ENCODE data around the gene RTN1. TPM values are rescaled to one million over a fixed set of nuclear protein-coding genes. Genes with fewer than 3 reads are reported as not detected.

The RTN1 gene
- total RNA-seq, 6 donors from 2014 or later = 6.3 to 15.6 (median 10.7) TPM

DNA sequence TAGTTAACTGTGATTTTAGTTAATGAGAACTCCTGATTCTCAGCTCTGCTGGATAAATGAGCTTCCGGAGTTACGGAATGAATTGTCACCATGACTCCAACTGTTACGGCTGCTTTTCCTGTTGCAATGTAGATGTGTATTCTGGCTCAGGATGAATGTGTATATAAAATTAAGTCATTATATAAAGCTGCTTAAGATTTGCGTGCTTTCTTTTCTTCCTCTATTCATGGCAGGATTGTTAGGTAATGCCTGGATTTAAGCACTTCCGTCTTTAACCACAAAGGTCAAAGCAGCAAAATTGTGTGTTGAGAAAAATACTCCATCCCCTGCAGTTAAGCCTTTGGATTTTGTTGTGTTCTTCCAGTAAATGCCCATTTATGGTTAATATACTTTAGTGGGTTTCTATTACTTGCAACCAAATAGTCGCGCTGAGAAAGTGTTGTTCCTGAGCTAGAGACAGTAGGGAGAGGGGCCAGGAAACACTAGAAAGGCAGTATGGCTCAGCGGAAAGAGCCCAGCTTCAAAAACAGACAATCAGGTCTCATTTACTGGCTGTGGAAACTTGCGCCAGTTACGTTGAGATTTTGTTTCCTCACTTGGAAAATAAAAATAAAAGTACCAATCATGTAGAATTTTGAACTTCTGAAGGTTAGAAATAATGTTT lies 284.6 kb downstream of the RTN1 start:
- Histone ChIP-seq H3K9me3 (no peaks in the 10 kb centered on the region), H3K4me1 (peaks cover 0 to 6% (median 0%) of the 10 kb centered on the region in 4 donors), H3K36me3 (no peaks in the 10 kb centered on the region), H3K4me3 (peak overlapping the region in 1 of 4 donors; percentile 2), H3K27me3 (no peaks in the 10 kb centered on the region), H3K27ac (no peak overlapping the region)
- WGBS, 2 donors = 59 to 65% methylated on average over 10 of the region's 10 CpGs
- DNase-seq (no peak), ATAC-seq (ENCODE audit: low FRiP score in 2 of 2) (peak in 1 of 2 donors; percentile 43)
- TF ChIP-seq, protein P1, sequence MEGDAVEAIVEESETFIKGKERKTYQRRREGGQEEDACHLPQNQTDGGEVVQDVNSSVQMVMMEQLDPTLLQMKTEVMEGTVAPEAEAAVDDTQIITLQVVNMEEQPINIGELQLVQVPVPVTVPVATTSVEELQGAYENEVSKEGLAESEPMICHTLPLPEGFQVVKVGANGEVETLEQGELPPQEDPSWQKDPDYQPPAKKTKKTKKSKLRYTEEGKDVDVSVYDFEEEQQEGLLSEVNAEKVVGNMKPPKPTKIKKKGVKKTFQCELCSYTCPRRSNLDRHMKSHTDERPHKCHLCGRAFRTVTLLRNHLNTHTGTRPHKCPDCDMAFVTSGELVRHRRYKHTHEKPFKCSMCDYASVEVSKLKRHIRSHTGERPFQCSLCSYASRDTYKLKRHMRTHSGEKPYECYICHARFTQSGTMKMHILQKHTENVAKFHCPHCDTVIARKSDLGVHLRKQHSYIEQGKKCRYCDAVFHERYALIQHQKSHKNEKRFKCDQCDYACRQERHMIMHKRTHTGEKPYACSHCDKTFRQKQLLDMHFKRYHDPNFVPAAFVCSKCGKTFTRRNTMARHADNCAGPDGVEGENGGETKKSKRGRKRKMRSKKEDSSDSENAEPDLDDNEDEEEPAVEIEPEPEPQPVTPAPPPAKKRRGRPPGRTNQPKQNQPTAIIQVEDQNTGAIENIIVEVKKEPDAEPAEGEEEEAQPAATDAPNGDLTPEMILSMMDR (IDR thresholded peaks at IDR 0.05) = no peak
- TF ChIP-seq EP300 (IDR thresholded peaks at IDR 0.05) (no peak), POLR2A (IDR thresholded peaks at IDR 0.05) (no peak), POLR2AphosphoS5 (IDR thresholded peaks at IDR 0.05) (no peak)

DNA sequence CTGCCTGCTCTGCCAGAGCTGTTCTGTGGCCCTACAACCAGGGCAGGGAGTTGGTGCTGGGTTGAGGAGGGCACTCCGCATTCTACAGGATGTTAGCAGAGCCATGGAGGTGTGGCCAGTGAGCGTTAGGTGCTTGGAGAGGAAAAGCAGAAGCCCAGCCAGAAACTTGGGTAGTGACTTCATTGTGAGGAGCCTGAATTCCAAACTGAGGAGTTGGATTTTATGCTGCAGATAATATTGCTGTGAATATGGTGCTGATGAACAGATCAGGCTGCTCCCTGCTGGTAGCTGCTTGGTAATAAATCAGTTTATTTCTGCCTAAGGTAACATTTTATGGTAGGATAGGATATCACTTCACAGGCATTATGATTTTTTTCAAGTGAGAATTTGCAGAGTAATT lies 286.8 kb downstream of the RTN1 start:
- DNase-seq = peak in 1 of 2 donors; percentile 36
- peaks cover 0 to 6% (median 0%) of the 10 kb centered on the region in 4 donors for H3K4me1 ChIP-seq
- H3K27ac ChIP-seq = no peak overlapping the region
- no peaks in the 10 kb centered on the region for H3K27me3 ChIP-seq
- TF ChIP-seq, protein P1 (IDR thresholded peaks at IDR 0.05) = no peak
- TF ChIP-seq EP300 (IDR thresholded peaks at IDR 0.05) (no peak), POLR2AphosphoS5 (IDR thresholded peaks at IDR 0.05) (no peak), POLR2A (IDR thresholded peaks at IDR 0.05) (no peak)
- WGBS, 2 donors = 15 to 25% methylated on average over 2 of the region's 2 CpGs
- H3K36me3 ChIP-seq = no peaks in the 10 kb centered on the region
- no peaks in the 10 kb centered on the region for H3K9me3 ChIP-seq
- ATAC-seq (ENCODE audit: low FRiP score in 2 of 2) = peak; percentile 53 to 61
- H3K4me3 ChIP-seq = no peak overlapping the region

DNA sequence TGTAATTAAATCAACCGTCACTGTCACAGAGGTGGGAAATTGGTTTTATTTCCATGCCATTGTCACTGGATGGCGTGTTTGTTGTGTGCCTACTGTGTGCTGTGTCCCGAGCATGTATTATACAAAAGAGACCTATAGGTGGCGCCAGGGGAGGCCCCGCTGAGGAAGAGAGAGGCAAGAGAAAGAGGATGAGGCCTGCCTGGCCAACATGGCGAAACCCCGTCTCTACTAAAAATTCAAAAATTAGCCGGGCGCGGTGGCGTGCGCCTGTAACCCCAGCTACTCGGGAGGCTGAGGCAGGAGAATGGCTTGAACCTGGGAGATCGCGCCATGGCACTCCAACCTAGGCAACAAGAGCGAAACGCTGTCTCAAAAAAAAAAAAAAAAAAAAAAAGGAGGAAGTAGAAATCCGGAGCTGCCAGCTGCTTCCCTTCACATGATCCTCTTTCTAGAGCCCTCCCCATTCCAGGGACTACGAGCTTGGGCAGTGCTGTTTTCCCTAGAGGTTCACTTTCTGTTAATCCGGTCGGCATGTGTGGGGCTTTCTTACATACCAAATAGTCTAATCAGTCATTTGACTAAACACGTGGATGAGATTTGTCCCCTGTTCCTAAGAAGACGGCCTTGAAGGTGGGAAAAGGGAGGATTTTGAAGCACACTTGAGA lies 287.6 kb downstream of the RTN1 start:
- Histone ChIP-seq H3K4me1 (peaks cover 0 to 6% (median 0%) of the 10 kb centered on the region in 4 donors), H3K9me3 (no peaks in the 10 kb centered on the region), H3K27ac (no peak overlapping the region), H3K27me3 (no peaks in the 10 kb centered on the region), H3K4me3 (peak overlapping the region in 1 of 4 donors; percentile 21), H3K36me3 (no peaks in the 10 kb centered on the region)
- TF ChIP-seq EP300 (IDR thresholded peaks at IDR 0.05) = no peak
- TF ChIP-seq, protein P1 (IDR thresholded peaks at IDR 0.05) = no peak
- TF ChIP-seq POLR2A (IDR thresholded peaks at IDR 0.05) = no peak
- no peak for TF ChIP-seq POLR2AphosphoS5 (IDR thresholded peaks at IDR 0.05)
- WGBS, 2 donors = 67 to 74% methylated on average over 23 of the region's 23 CpGs
- ATAC-seq (ENCODE audit: low FRiP score in 2 of 2) (peak in 1 of 2 donors; percentile 69), DNase-seq (peak in 1 of 2 donors; percentile 57)

DNA sequence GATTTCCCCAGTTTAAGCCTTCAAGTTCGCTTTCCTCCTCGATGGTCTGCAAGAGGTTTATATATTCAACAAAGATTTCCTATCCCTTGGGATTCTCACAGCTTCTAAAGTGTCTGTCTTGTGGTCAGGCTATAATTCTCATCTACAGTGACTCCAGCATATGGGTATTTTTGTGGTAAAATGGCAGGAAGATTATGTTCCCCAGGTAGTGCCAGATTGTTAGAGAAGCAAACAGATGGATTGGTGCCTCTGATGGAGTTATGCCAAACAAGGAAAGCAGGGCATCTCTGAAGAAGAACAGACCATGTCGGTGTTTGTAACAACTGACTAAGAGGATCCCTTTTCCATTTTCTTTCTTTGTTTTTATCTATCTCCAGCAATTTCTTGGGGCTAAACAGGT lies 288.4 kb downstream of the RTN1 start:
- Histone ChIP-seq H3K9me3 (no peaks in the 10 kb centered on the region), H3K27ac (no peak overlapping the region), H3K27me3 (no peaks in the 10 kb centered on the region), H3K4me3 (no peak overlapping the region), H3K36me3 (no peaks in the 10 kb centered on the region), H3K4me1 (peaks cover 0 to 6% (median 0%) of the 10 kb centered on the region in 4 donors)
- ATAC-seq (ENCODE audit: low FRiP score in 2 of 2) (no peak), DNase-seq (no peak)
- 88% methylated on average over 3 of the region's 3 CpGs for whole genome bisulfite sequencing, 2 donors
- TF ChIP-seq, protein P1 (IDR thresholded peaks at IDR 0.05) = no peak
- TF ChIP-seq EP300 (IDR thresholded peaks at IDR 0.05) = no peak
- TF ChIP-seq POLR2AphosphoS5 (IDR thresholded peaks at IDR 0.05) = no peak
- TF ChIP-seq POLR2A (IDR thresholded peaks at IDR 0.05) = no peak

Measured in upper lobe of left lung (tissue), 6 donors.